ENCODE measurements around the gene IL17RD. TPM values are rescaled to one million over a fixed set of nuclear protein-coding genes. Genes with fewer than 3 reads are reported as not detected.

IL17RD gene
- total and polyA plus RNA-seq, 11 donors, result 1.4 to 11.3 (median 5.4) TPM

- WGBS, 4 donors, result 45 to 68% (median 65%) methylated on average over 10 of the region's 10 CpGs
- H3K27ac ChIP-seq, result no peak overlapping the region
- TF ChIP-seq POLR2A (IDR thresholded peaks at IDR 0.05) (no peak), CTCF (IDR thresholded peaks at IDR 0.05) (no peak)
- H3K4me1 ChIP-seq, result peaks cover 5 to 53% (median 36%) of the 10 kb centered on the region in 12 donors
- H3K4me3 ChIP-seq, result no peak overlapping the region
- no peak for ATAC-seq
- H3K27me3 ChIP-seq, result peaks cover 0 to 17% (median 0%) of the 10 kb centered on the region in 9 donors
- H3K9me3 ChIP-seq, result no peaks in the 10 kb centered on the region
- DNase-seq, result no peak
- H3K36me3 ChIP-seq, result no peaks in the 10 kb centered on the region
- intact Hi-C loops (cut with DNase I), result loop anchor here in 1 of 10 donors (5.0 kb wide), 1 partner anchor 35 kb away; no protein-coding TSS in a partner anchor
Observed at GRCh38 chr3:57157545-57157944, 7.6 kb downstream of the IL17RD start.

- Histone ChIP-seq H3K9me3 (no peaks in the 10 kb centered on the region), H3K27ac (no peak overlapping the region), H3K4me3 (no peak overlapping the region), H3K36me3 (no peaks in the 10 kb centered on the region), H3K4me1 (peaks cover 3 to 49% (median 36%) of the 10 kb centered on the region in 12 donors), H3K27me3 (peaks cover 0 to 9% (median 0%) of the 10 kb centered on the region in 9 donors)
- WGBS, 4 donors, result 59 to 93% (median 81%) methylated on average over 3 of the region's 3 CpGs
- TF ChIP-seq POLR2A (IDR thresholded peaks at IDR 0.05) (no peak), CTCF (IDR thresholded peaks at IDR 0.05) (no peak)
- ATAC-seq, result no peak
- intact Hi-C loops (cut with DNase I), result loop anchor here in 1 of 10 donors (5.0 kb wide), 1 partner anchor 33 kb away; no protein-coding TSS in a partner anchor
- DNase-seq, result no peak
Observed at GRCh38 chr3:57155310-57155643, 9.9 kb downstream of the IL17RD start.

- H3K4me1 ChIP-seq, result peaks cover 0 to 49% (median 34%) of the 10 kb centered on the region in 12 donors
- TF ChIP-seq CTCF (IDR thresholded peaks at IDR 0.05) (no peak), POLR2A (IDR thresholded peaks at IDR 0.05) (no peak)
- H3K36me3 ChIP-seq, result no peaks in the 10 kb centered on the region
- no peaks in the 10 kb centered on the region for H3K9me3 ChIP-seq
- ATAC-seq (no peak), DNase-seq (no peak)
- peaks cover 0 to 3% (median 0%) of the 10 kb centered on the region in 9 donors for H3K27me3 ChIP-seq
- 39 to 50% (median 44%) methylated on average over 15 of the region's 15 CpGs for WGBS, 4 donors
- intact Hi-C loops (cut with DNase I), result loop anchor here in 1 of 10 donors (5.0 kb wide), 1 partner anchor 32 kb away; no protein-coding TSS in a partner anchor
- no peak overlapping the region for H3K4me3 ChIP-seq
- H3K27ac ChIP-seq, result no peak overlapping the region
Observed at GRCh38 chr3:57154470-57155309, 10.5 kb downstream of the IL17RD start.

All from heart left ventricle (tissue), 16 donors.